Activated CD4-positive, alpha-beta T cell treated with anti-CD3 and anti-CD28 coated beads for 48 hours (primary cell): ENCODE measurements around the gene CIDEA.

Source experiments
- DNase-seq: peaks from one replicate; pipeline ENCODE4 v3.0.0-alpha.2; 2020

The CIDEA gene

DNA sequence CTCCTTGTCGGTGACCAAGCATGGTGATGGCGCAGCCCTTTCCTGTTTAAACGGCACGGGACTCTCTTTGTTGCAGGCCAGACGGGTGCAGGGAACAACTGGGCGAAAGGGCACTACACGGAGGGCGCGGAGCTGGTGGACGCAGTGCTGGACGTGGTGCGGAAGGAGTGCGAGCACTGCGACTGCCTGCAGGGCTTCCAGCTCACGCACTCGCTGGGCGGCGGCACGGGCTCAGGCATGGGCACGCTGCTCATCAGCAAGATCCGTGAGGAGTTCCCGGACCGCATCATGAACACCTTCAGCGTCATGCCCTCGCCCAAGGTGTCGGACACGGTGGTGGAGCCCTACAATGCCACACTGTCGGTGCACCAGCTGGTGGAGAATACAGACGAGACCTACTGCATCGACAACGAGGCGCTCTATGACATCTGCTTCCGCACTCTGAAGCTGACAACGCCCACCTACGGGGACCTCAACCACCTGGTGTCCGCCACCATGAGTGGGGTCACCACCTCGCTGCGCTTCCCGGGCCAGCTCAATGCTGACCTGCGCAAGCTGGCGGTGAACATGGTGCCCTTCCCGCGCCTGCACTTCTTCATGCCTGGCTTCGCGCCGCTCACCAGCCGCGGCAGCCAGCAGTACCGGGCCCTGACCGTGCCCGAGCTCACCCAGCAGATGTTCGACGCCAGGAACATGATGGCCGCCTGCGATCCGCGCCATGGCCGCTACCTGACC is 71.0 kb downstream of the CIDEA start:
- no peak for DNase-seq

DNA sequence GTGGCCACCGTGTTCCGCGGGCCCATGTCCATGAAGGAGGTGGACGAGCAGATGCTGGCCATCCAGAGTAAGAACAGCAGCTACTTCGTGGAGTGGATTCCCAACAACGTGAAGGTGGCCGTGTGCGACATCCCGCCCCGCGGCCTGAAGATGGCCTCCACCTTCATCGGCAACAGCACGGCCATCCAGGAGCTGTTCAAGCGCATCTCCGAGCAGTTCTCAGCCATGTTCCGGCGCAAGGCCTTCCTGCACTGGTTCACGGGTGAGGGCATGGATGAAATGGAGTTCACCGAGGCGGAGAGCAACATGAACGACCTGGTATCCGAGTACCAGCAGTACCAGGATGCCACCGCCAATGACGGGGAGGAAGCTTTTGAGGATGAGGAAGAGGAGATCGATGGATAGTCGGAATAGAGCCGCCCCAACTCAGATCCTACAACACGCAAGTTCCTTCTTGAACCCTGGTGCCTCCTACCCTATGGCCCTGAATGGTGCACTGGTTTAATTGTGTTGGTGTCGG is 71.6 kb downstream of the CIDEA start:
- DNase-seq, result no peak

DNA sequence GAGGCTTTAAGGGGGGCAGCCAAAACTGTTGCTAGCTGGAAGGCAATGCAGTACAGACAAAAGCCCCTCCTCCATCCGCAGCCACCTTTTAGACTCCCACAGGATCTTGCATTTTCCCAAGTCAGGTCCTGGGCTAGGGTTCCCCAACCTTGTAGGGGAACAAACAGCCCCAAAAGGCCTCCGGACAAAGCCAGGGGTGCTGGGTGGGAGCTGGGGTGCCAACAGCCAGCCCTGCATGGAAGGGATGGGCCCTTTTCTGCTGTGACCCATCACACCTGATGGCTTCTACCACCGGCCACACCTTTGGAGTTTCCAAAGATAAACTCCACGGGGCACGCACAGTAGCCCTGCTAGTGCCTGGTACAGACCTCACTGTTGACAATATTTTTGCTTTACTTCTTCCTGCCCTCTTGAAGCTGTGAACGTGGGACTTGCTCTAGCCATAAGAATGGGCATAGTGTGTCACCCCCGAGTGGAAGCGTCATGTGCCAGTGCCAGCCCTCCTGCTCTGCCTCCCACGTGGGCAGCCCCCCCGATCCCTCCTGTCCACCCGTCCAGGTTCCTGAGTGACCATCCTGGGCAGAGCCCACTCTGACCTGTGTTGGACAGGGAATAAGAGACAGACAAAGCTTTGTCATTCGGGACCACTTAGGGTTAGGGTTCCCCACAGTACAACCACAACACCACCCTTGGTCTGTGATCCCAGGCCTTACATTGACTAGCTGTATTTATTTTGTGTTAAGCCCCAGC is 72.7 kb downstream of the CIDEA start:
- no peak for DNase-seq
